Lung (tissue), 12 donors: ENCODE measurements around the gene AIF1L. TPM values are rescaled to one million over a fixed set of nuclear protein-coding genes. Genes with fewer than 3 reads are reported as not detected.
A peak's percentile ranks its signal among the peaks of the same experiment; 100 is the strongest.

ENCODE experiments used
- ATAC-seq: fragments of 200-7000 bp; cut with Tn5 transposase; one replicate; pipeline ENCODE4 v1.9.1; 2020; ENCODE audit warnings: moderate number of reproducible peaks; ENCODE audit not compliant: insufficient read depth, low FRiP score
- DNase-seq, 3 donors: peaks; one replicate each; pipeline ENCODE4 v3.0.0-alpha.2; 2013 to 2017
- H3K27ac ChIP-seq, 2 donors: one replicate each; pipeline ENCODE4 v1.5.1; 2013; ENCODE audit warnings: mild to moderate bottlenecking in 2 of 2, moderate library complexity in 2 of 2, control low read depth in 1 of 2, inconsistent platforms in 1 of 2, low read depth in 1 of 2, low read length in 1 of 2
- H3K27me3 ChIP-seq, 3 donors: one replicate each; pipeline ENCODE4 v1.5.1; 2013; ENCODE audit warnings: low read length in 2 of 3; ENCODE audit not compliant: control insufficient read depth in 3 of 3, insufficient read depth in 3 of 3
- H3K36me3 ChIP-seq, 4 donors: one replicate each; pipeline ENCODE4 v1.5.1; 2013; ENCODE audit warnings: low read length in 4 of 4, mild to moderate bottlenecking in 1 of 4, moderate library complexity in 1 of 4; ENCODE audit not compliant: control insufficient read depth in 4 of 4, insufficient read depth in 4 of 4
- H3K4me1 ChIP-seq, 5 donors: one replicate each; pipeline ENCODE4 v1.5.1; 2013; ENCODE audit warnings: low read length in 5 of 5, mild to moderate bottlenecking in 2 of 5, moderate library complexity in 1 of 5; ENCODE audit not compliant: control insufficient read depth in 5 of 5, insufficient read depth in 5 of 5
- H3K4me3 ChIP-seq: one replicate; pipeline ENCODE4 v1.5.1; 2013; ENCODE audit warnings: mild to moderate bottlenecking, control low read depth, moderate library complexity
- H3K9ac ChIP-seq, 2 donors: one replicate each; pipeline ENCODE4 v1.5.1; 2013; ENCODE audit warnings: low read length in 2 of 2, control low read depth in 1 of 2; ENCODE audit not compliant: insufficient read depth in 1 of 2
- H3K9me3 ChIP-seq, 4 donors: one replicate each; pipeline ENCODE4 v1.5.1; 2013; ENCODE audit warnings: low read length in 3 of 4, mild to moderate bottlenecking in 1 of 4, moderate library complexity in 1 of 4; ENCODE audit not compliant: control insufficient read depth in 4 of 4, insufficient read depth in 3 of 4
- CTCF ChIP-seq: IDR thresholded peaks from 2 replicates; pipeline ENCODE4 v1.5.1; 2012; ENCODE audit warnings: mild to moderate bottlenecking; ENCODE audit errors: control extremely low read depth, extremely low read depth
- WGBS, 2 donors: extraction: QIAGEN DNeasy Blood & Tissue Kit; methylation state at CpG; one replicate each; pipeline ENCODE4 v1.1.7; 2013; 5-methylcytosine and 5-hydroxymethylcytosine counted together
- polyA plus RNA-seq, 2 donors: library from polyadenylated mRNA; stranded (reverse); fragments of 200-250 nt; gene quantifications; one replicate each; pipeline ENCODE4 v1.2.1, GENCODE V29; 2013
- total RNA-seq, 2 donors: library from RNA; depleted of rRNA in 1 of 2; stranded (reverse); fragments of >200 nt in 1 of 2; gene quantifications; one replicate each; pipeline ENCODE4 v1.2.1, GENCODE V29; 2014 to 2021
- donor health status: control.
- donor health status: control.
- donor health status: Bipolar disorder and iron deficiency.
- donor health status: healthy.
- donor health status: DM: yes; HTN: yes; CAD: no.

The AIF1L gene
- total and polyA plus RNA-seq, 4 donors, result 3.2 to 16.5 (median 6.9) TPM

GRCh38 chr9:131120620-131121228, 24.4 kb downstream of the AIF1L start:
- TF ChIP-seq CTCF, result no peak
- Histone ChIP-seq H3K4me1 (peaks cover 0 to 4% (median 0%) of the 10 kb centered on the region in 5 donors), H3K4me3 (no peak overlapping the region), H3K9ac (no peak overlapping the region), H3K27me3 (no peaks in the 10 kb centered on the region), H3K9me3 (no peaks in the 10 kb centered on the region), H3K27ac (no peak overlapping the region), H3K36me3 (no peaks in the 10 kb centered on the region)
- DNase-seq, result no peak
- ATAC-seq, result no peak
- 92 to 97% methylated on average over 7 of the region's 7 CpGs for WGBS, 2 donors

- no peak for TF ChIP-seq CTCF
These were observed 25.0 kb downstream of the AIF1L start for GRCh38 chr9:131121346-131121745.

GRCh38 chr9:131122158-131122557, 25.8 kb downstream of the AIF1L start:
- no peaks in the 10 kb centered on the region for H3K36me3 ChIP-seq
- no peak for TF ChIP-seq CTCF
- H3K4me1 ChIP-seq, result peaks cover 0 to 13% (median 0%) of the 10 kb centered on the region in 5 donors
- H3K27ac ChIP-seq, result no peak overlapping the region
- whole genome bisulfite sequencing, 2 donors, result 77 to 90% methylated on average over 2 of the region's 2 CpGs
- no peak overlapping the region for H3K9ac ChIP-seq
- H3K9me3 ChIP-seq, result no peaks in the 10 kb centered on the region
- ATAC-seq, result no peak
- no peak overlapping the region for H3K4me3 ChIP-seq
- no peaks in the 10 kb centered on the region for H3K27me3 ChIP-seq
- no peak for DNase-seq

More at GRCh38 chr9:131121346-131121745, 25.0 kb downstream of the AIF1L start:
- Histone ChIP-seq H3K4me1 (peaks cover 0 to 8% (median 3%) of the 10 kb centered on the region in 5 donors), H3K9me3 (no peaks in the 10 kb centered on the region), H3K36me3 (no peaks in the 10 kb centered on the region), H3K9ac (no peak overlapping the region), H3K27ac (no peak overlapping the region), H3K4me3 (no peak overlapping the region), H3K27me3 (no peaks in the 10 kb centered on the region)
- DNase-seq (no peak), ATAC-seq (no peak)
- 89 to 96% methylated on average over 2 of the region's 2 CpGs for WGBS, 2 donors

GRCh38 chr9:131125038-131125287, 28.6 kb downstream of the AIF1L start:
- Histone ChIP-seq H3K4me3 (peak overlapping the region; percentile 33), H3K4me1 (peaks cover 0 to 13% (median 0%) of the 10 kb centered on the region in 5 donors), H3K27ac (peak overlapping the region; percentile 73 to 81), H3K9me3 (no peaks in the 10 kb centered on the region), H3K27me3 (no peaks in the 10 kb centered on the region), H3K9ac (peak overlapping the region; percentile 35 to 83), H3K36me3 (peaks cover 0 to 17% (median 10%) of the 10 kb centered on the region in 4 donors)
- WGBS, 2 donors, result 1 to 2% methylated on average over 7 of the region's 7 CpGs
- peak in 1 of 3 donors; percentile 32 for DNase-seq
- TF ChIP-seq CTCF, result no peak
- no peak for ATAC-seq
